Ureter (tissue), 1 donor: ENCODE measurements around the gene RAMP1. TPM values are rescaled to one million over a fixed set of nuclear protein-coding genes. Genes with fewer than 3 reads are reported as not detected.
A peak's percentile ranks its signal among the peaks of the same experiment; 100 is the strongest.
"Not testable (repeated sequence)": the region's sequence is repeated elsewhere in the genome, so short reads cannot be mapped to it uniquely, and the experiment has no call there.

Source experiments
- DNase-seq: peaks from one replicate; pipeline ENCODE4 v3.0.0-alpha.2; 2020; ENCODE audit warnings: low spot score
- total RNA-seq: library from RNA; stranded (reverse); gene quantifications from one replicate; pipeline ENCODE4 v1.2.4, GENCODE V29; 2023
- donor health status: DM: yes; HTN: yes; CAD: no.

The RAMP1 gene
- total RNA-seq = 49.0 TPM

DNA sequence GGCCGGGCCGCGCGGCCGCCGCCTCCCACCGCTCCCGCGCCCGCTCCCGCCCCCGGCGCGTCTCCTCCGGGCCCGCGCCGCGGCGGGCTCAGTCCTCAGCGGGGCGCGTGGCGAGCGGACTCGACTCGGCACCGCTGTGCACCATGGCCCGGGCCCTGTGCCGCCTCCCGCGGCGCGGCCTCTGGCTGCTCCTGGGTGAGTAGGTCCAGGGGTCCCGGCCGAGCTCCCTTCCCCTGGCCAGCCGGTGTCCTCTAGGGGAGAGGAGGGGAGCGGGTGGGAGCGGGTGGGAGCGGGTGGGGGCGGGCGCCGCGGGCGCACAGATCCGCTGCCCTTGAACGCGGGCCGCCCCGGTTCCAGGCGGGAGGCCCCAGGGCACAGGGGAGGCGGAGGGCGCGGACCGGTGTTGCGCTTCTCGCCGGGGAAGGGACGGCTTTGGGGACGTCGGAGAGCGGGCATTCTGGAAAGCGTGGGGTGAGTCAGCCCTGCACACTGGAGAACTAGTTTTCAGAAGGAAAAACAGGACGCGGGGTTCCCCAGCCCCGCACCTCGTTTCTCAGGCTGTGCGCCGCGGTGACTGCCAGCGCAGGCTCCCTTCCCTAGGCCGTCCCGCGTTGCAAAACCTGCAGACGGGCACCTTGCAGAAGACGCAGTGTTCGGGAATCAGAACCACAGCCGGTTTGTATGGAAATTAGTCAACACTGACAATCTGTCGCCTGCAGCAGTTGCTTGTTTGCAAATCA is at the start of gene RAMP1:
RAMP1 (plus strand) TSS at position 91 of the 740 bp plus-strand sequence; CDS start at position 144, 53 bp downstream.
- DNase-seq = no peak

DNA sequence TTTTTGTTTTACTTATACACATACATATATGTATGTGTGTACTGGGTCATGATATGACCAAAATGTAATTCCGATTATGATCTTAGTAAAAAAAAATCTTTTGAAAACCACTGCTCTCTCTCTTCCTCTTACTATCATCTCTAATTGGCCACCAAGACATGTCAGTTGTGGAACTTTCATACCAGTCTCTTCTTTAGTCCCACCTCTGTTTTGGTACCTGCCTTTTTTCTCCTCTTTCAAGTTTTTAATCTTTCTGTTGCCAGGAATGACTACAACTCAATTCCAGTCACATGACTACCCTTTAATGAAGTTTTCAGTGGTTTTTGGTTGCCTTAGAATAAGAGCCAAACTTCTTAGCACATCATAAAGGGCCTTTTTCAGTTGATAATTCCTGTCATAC is 43.8 kb upstream of the RAMP1 start:
- DNase-seq = no peak

- DNase-seq = no peak
These were observed 42.9 kb upstream of the RAMP1 start for GRCh38 chr2:237816531-237816930.

- no peak for DNase-seq
These were observed 41.4 kb upstream of the RAMP1 start for GRCh38 chr2:237818066-237818473.

- DNase-seq = no peak
These were observed 40.2 kb upstream of the RAMP1 start for GRCh38 chr2:237819231-237819630.

- DNase-seq = no peak
These were observed 39.0 kb upstream of the RAMP1 start for GRCh38 chr2:237820421-237820820.

- no peak for DNase-seq
These were observed 35.9 kb upstream of the RAMP1 start for GRCh38 chr2:237823544-237823943.

- no peak for DNase-seq
These were observed 35.3 kb upstream of the RAMP1 start for GRCh38 chr2:237824085-237824484.

DNA sequence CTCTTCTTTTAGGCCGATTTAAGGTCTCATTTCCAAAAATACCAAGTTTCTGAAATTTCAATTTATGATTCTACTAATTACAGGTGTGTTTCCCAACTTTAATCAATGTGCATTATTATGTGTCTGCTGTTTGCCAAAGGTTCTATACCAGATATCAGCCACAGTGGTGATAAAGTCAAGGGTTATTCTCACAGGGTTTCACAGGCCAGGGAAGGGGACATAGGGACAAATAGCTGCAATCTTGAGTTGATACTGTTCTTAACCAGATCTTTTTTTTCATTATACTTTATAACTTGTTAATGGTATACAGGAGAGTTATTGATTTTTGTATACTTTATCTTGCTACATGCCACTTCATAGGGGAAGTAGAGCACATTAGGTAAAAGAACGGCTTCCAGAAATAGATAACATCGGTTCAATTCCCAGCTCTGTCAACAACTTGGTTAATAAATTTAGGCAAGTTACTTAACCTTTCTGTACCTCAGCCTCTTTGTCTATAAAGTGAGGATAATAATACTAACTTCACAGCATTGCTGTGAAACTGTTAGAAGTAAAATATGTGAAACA is 31.9 kb upstream of the RAMP1 start:
- DNase-seq = no peak

DNA sequence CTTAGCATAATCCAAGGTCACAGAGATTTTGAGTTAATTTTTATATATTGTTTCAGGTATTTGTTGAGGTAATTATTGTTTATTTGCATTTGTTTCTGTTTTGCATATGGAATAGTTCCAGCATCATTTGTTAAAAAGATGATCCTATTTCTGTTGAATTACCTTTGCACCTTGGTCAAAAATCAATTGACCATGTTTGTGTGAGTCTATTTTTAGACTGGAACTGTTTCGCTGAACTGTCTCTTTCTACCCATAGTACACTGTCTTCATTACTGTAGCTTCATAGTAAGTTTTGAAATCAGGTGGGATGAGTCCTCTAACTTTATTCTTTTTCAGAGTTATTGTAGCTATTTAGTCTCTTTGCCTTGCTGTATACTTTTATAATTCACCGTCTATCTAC is 28.9 kb upstream of the RAMP1 start:
- no peak for DNase-seq

DNA sequence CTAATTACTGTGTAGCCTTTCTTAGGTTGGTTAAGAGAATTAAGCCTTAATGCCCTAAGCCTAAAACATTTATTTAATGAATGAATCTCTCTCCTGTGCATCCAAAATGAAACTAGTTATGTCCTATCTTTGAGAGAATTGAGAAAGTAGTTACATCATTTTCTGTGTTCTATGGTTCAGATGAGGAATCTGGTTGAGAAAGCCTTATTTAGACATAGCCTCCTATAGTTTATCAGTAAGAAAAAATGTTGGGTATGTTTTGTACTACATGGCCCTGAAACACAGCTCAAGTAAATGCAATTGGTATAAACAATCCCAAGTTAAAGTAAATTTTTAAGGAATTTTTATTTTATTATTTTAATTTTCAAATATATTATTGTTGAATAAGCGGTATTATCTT is 25.9 kb upstream of the RAMP1 start:
- no peak for DNase-seq

DNA sequence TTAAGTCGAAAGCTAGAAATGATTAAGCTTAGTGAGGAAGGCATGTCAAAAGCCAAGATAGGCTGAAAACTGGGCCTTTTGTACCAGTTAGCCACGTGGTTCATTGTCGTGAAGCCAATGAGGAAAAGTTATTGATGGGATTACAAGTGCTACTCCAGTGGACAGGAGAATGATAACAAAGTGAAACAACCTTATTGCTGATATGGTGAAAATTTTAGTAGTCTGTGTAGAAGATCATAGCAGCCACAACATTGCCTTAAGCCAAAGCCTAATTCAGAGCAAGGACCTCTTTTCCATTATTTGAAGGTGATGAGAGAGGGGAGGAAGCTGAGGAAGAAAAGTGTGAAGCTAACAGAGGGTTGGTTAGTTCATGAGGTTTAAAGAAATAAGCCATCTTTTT is 24.1 kb upstream of the RAMP1 start:
- DNase-seq = no peak

DNA sequence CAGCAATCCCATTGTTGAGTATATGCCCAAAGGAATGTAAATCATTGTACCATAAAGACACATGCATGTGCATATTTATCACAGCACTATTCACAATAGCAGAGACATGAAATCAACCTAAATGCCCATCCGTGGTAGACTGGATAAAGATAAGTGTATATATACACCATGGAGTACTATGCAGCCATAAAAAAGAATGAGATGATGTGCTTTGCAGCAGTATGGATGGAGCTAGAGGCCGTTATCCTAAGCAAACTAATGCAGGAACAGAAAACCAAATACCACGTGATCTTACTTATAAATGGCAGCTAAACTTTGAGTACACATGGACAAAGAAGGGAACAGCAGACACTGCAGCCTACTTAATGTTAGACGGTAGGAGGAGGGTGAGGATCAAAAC is 18.4 kb upstream of the RAMP1 start:
- no peak for DNase-seq

GRCh38 chr2:237848940-237849339 is 10.5 kb upstream of the RAMP1 start:
- DNase-seq = not testable (repeated sequence)

DNA sequence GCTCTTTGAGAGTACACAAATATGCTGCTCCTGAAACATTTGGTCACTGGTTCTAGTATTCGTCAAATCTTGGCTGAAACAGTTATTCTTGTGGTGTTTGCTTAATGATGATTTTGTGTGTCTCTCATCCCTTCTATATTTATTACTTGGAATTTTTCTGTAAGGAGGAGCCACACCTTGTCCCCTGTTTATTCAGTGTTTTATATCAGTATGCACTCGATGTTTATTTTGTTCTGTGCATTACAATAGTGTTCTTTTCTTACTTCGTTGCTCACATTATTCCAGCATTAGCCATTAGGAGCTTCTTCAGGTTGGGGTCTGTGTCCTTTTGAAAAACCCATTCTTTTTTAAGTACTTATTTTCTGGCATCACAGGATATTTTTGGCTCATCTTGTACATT is 5.1 kb upstream of the RAMP1 start:
- no peak for DNase-seq

- DNase-seq = no peak
These were observed 1.6 kb upstream of the RAMP1 start for GRCh38 chr2:237857791-237858190.

DNA sequence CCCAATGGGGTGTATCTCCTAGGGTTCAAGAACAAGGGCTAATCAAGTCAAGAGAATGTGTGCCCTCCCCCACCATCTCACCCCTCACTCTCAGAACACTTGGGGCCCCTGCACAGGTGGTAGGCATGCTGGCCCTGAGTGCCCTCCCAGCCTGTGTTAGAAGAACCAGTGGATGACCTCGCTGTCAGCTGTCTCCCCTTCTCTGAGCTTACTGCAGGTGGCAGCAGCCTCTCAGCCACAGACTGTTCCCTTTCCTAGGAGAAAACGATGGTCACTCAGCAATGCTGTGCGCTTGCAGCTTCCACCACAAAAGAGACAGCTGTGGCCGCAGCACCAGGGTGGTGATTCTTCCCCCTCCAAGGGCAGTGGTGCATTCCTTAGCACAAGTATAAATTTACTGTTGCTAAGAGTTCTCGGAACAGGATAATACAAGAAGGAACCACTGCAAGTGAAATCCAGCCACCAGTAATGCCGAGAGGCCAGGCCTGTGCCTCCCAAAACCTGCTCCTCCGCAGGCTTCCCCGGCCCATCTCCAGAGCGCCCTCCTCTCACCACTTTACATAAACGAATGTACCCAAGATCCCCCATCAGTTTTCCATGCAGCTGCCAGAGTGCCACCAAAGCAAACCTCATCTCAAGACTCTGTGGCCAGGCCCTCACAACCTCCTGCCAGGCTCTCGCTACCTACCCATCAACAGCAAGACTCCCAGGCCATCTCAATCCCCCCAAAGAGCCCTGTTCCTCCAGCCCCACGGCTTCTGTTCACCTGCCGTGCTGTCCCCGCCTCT is 935 bp upstream of the RAMP1 start:
- DNase-seq = peak; percentile 79

DNA sequence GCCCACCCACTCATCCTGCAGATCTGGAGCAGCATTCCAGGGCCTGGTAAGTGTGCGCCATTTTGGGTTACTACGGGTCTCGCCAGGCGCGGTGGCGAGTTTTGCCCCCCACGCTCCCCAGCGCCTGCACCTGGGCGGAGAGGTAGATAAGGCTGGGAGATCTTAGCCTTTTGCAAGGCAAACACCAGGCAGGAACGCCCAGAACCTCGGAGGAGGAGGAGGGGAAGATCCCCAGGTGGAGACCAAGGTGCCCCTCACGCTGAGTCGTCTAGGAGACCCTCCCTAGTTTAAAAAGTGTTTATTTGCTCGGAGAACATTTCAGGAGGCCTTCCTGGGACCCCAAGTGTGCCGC is 365 bp upstream of the RAMP1 start:
- no peak for DNase-seq

GRCh38 chr2:237860273-237860935 is 981 bp downstream of the RAMP1 start:
- no peak for DNase-seq

DNA sequence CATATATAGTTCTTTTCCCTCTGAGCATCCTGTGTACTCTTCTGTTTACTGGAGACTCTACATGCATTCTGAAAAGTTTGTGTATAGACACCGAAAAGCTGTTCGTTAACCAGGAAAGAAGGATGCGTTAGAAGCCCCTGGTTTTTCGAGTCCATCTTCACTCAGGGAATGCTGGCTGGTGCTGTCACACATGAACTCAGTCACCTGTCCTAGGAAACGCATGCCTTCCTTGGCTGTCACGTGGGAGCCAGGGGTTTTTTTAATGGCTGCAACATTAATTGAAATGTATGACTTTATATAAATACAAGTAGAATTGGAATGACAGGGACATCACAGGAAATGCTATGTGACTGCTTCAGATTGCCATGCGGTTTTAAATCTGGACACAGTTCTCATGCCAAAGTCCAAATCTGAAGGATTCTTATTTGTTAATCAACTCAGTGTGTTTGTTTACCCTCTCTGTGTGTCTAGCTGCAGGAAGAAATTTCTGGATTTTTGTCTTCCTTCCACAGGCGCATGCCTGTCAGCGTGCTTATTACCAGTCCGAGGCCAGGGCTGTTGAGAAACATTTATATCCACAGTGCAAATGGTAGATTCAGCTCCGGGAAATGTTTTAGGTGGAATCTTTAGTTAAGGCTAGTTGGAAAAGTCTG is 2.6 kb downstream of the RAMP1 start:
- DNase-seq = no peak

- peak; percentile 42 for DNase-seq
These were observed 3.1 kb downstream of the RAMP1 start for GRCh38 chr2:237862528-237862895.

GRCh38 chr2:237863102-237863511 is 3.7 kb downstream of the RAMP1 start:
- peak; percentile 39 for DNase-seq
